HG02981 (cell line): Measurements from ENCODE around the gene PAK5.

Experiments
- ATAC-seq: cut with Tn5 transposase; IDR thresholded peaks from one replicate; pipeline ENCODE4 v1.9.1; 2021; ENCODE audit warnings: mild to moderate bottlenecking, moderate library complexity; ENCODE audit not compliant: unreplicated experiment

PAK5 gene

DNA sequence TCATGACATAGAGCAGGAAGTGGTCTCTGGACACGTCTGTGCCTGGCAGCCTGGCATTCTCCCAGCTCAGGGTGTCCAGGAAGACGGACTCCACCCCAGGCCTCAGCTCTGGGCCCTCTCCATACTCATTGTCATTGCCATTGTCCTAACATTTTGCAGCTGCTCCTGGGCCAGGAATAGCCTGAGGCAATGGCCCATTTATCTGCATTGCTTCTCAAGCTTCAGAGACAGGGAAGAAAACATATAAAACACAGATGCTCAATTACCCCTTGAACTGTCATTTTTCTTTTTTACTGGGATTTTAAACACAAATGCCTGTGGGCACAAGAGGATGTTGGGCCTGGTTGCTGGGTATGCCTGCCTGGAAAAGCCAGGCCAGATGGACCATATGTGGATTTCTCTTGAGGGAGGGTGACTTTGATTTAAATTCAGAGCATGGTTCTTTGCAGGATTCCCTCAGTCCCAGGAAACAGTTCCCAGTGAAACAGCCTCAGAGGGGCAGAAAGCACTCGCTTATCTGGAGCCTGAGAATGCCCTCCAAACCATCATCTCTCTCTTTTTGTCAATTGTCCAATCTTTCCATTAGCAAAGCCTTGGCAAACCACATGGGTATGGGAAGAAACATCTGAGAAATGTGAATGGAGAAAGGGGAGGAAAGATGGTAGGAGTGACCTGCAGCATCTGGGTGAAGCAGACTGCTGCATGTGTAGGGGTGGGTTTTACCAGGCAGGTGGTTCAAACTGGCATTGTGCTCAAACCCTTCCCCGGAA is 306.6 kb downstream of the PAK5 start:
- ATAC-seq: no peak

DNA sequence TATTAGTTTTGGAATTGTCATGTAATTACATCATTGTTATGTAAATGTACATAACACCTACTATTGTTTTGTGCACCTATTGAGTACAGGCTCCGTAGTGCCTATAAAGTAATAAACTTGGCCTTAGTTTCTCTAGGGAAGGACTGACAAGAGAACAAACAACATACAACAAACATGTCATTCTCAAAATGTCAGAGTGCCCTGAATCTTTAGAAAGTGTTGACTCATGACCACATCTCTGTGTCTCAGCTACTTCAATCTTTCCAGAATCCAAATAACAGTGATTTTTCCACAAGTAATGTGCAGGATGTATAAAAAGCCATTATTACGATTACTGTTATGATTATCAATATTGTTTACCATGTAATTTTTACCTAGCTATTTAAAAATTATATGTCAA is 307.3 kb downstream of the PAK5 start:
- no peak for ATAC-seq

DNA sequence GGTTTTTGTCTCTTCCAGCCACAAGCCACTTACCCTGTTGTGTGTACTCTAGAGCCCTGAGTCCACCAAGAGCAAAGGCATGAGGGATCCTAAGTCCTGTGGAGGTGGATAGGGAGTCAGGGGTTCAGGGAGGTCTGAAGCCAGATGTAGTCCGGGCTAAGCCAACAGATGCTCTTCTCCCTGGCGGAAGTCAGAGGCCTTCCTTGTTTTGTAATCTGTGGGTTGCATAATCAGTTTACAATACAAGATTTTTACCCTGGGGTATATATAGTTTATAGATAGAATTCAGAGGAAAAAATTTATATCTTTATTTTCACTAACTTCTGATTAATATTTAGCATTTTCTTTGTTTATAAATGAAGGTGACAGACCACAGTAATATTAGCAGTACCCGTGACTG is 315.2 kb downstream of the PAK5 start:
- no peak for ATAC-seq

DNA sequence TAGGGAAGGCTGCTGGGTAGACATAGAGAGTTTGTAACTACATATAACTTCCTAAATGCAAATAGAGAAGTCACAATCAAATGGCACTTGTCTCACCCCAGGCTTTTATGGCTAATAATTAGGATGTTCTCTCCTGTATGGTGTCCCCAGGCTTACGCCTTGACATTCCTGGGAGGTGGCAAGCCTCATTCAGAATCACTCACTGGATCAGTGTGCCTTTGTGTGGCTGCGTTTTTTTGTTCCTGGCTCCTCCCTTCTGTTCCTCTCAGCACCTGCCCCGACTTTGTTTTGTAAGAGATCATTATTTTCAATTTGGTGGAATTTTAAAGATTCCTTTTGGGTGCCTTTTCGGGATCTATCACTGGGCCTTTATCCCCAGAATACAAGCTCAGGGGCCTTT is 318.8 kb downstream of the PAK5 start:
- ATAC-seq: no peak

DNA sequence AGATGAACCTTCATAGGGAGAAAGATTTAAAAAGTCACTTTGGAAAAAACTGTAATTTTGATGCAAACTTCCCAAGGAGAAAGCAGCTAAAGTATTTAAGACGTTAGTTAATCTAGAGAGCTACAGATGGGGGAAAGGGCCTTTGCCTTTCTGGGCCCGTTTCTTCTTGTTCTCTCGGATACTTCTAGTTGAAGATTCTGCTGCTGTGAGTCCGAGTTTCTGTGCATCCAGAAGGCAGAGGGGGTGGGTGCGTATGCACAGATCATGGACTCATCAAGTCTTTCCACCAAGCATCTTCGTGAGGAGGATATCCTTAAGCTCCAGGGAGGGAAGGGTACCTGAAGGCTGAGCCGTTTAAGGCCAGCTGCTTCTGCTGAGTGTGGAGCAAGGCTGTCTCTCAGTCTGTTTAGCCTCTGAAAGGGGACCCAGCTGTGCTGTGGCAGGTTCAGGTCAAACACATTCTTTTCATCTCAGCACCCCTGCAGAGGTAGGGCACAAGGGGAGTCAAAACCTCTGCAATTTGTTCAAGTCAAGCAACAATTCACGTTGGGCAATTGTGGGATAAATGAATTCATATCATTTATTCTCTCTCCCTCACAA is 320.2 kb downstream of the PAK5 start:
- no peak for ATAC-seq

DNA sequence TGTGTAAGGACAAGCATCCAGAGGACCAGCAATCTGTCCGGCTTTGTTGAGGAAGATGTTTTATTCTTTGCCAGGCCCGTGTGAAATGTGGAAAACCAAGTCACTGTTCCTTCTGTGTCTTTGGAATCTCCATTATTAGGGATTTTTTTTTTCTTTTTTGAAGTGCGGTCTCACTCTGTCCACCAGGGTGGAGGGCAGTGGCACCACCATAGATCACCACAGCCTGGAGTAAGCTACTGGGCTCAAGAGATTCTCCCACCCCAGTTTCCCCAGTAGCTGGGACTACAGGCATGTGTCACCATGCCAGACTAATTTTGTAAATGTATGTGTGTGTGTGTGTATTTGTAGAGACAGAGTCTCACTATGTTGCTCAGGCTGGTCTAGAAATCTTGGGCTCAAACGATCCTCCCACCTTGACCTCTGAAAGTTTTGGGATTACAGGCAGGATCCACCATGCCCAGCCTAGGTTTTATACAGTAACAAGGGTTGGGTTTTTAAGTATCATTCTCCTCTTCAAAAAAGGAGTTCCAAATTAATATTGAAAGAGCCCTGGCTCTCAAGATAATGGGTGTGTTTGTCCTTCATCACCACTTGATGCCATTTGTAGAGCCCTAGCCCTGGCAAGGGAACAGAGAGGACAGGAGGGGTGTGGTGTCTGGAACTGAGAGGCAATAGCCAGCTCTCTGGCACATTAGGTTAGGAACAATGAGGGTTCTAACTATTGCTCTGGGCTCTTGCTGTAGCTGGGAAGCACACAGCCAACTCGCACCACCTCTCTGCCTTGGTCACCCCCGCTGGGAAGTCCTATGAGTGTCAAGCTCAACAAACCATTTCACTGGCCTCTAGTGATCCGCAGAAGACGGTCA is 321.3 kb downstream of the PAK5 start:
- ATAC-seq: no peak

DNA sequence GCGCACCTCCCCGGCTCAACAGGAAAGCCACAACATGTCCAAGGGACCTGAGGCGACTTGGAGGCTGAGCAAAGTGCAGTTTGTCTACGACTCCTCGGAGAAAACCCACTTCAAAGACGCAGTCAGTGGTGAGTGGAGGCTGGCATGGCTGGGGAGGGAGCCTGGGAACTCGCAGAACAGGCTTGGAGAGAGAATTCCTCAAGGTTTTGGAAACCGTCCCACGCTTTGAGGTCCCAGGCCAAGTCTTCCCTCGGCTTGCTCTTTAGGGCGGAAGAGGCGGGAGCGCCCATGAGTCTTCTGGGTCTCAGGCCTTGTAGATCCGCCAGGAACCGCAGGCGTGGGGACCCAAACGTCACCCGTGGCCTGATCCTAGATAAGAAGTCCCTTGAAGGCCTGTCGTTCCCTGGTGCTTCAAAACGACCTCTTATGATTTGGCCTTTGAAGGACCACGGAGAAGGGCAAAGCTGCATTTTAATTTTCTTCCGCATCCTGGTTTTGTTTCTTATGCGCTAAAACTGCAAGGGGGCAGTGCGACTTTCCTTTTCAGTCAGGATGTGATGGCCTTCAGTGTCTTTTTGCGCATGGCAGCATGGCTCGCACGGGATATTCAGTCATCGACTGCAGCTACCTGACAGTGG is 322.5 kb downstream of the PAK5 start:
- ATAC-seq: no peak

DNA sequence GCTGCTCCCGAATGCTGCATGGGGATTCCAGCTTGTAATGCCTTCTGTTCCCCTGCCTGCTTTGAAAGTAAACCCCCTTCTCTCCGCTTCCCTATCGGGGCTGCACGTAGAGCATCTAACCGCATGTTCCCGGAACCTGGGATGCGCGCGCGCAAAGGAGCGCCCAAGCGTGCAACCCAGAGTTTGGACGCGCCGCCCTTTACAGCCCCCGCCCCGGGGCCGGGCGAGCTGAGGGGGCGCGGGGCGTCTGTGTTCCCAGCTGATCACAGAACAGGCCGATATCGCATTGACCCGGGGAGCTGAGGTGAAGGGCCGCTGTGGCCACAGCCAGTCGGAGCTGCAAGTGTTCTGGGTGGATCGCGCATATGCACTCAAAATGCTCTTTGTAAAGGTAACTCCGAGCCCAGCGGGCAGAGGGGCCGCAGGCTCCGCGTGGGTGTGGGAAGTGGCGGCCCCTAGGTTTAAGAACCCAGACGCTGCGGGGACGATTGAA is 323.1 kb downstream of the PAK5 start:
- ATAC-seq: no peak

DNA sequence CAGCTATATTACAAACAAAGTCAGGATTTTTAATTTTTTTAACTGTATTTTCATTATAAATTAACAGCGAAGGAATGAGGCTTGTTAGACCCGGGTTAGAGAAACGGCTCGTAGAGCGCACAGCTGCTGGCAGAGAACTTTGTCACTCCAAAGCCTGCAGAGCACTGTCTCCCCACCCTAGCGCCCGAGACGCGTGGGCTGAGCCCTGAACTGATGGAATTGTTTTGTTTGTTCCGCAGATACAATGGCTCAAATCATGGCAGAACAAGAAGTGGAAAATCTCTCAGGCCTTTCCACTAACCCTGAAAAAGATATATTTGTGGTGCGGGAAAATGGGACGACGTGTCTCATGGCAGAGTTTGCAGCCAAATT is 323.7 kb downstream of the PAK5 start:
- no peak for ATAC-seq

DNA sequence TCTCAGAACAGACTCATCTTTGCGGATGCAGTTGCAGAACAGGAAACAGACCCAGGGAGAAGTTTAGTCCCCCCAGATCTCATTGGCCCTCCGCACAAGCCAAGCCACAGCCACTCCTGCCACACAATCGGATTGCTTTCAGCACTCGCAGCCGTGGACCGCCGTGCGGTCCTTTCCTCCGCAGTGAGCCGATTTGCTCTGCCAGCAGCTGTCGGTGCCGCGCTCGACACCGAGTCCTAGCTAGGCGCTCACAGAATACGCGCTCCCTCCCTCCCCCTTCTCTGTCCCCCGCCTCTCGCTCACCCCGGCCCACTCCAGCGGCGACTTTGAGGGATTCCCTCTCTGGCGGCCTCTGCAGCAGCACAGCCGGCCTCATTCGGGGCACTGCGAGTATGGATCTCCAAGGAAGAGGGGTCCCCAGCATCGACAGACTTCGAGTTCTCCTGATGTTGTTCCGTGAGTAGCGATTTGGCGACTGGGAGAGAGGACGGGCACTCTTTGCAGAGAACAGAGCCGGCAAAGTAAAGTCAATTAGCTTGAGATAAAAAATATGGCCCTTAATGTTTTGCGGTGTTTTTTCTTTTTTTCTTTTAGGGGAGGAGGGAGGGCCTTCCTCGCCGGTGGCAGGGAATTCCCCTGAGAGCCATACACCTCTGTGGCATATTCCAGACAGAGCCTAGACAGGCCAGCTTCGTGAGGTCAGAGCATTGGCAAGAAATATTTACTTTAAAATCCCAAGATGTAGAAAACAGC is 324.2 kb downstream of the PAK5 start, which contains the start of gene LAMP5:
TSS of gene LAMP5 (plus strand) at position 130 of the 753 bp plus-strand sequence. CDS start at position 393, 263 bp downstream.
- ATAC-seq: peak; percentile 40

DNA sequence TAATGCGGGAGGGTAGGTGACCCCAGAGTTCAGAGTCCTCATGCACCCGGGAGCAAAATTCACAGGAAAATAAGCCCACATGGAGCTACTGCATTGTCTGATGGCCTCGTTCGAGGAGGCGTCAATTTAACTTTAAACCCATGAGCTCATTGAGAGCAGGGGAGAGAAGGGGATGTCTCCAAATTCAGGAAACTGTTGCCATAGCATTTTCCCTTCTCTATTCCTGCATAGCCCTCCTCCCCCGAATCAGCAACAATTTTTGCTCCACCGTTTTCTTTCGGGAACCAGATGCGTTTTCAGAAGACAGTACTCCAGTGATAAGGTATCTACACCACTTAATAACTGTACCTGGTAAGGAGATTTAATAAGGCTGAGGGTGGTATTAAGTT is 324.8 kb downstream of the PAK5 start:
- ATAC-seq: no peak

DNA sequence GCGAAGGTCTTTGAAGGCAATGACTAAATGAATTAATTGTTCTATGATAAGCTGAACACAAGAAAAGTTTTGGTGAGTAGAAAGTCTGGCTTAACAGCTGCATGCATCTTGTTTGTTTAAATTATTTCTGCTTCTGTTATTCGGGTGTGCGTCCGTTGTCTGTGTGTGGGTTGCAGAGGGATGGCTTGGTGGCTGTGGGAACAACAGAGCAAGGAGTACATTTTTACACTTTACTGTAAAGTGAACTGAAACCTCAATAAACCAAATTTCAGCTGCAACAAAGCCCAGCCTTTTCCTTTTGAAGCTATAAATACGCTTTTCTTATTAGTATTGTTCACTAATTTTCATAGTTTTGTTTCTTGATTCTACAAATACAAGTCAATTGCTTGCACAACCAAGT is 328.0 kb downstream of the PAK5 start:
- ATAC-seq: no peak

DNA sequence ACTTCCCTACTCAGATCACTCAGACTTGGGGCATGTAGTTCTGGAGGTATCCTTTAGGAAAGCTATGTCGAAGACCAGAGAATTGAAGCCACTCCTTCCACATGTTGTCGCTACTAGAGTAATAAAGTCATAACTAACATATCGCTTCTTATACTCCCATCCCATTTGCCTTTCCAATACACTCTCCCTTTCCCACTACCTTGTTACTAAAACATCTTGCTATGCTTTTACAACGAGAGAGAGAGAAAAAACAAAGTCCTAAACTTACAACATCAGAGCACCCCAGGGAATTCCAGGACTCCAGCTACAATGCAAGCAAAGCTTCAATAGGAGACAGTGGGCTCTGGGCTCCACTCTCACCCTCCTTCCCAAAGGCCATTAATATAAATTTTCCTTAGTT is 329.6 kb downstream of the PAK5 start:
- no peak for ATAC-seq

DNA sequence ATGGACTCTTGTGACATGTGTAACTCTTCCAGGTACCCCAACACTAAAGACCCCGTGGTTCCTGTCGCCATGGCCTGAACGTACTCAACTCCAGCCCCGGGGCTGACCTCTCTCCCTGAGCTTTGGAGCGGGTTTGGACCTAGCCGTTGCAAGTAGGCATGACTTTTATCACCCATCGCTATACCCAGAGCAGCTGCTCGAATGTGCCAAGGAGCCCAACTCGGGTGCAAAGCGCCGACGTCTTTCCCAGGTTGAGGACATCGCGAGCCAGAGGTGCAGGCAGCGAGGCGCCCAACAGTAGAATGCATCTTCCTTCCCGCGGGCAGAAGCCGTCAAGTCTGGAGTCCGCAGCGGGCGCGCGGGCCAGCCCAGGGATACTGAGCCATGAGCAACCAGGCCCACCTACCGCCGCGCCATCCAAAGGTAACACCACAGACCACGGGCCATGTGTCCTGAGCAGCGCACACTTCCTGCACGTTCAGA is 330.1 kb downstream of the PAK5 start:
- no peak for ATAC-seq

DNA sequence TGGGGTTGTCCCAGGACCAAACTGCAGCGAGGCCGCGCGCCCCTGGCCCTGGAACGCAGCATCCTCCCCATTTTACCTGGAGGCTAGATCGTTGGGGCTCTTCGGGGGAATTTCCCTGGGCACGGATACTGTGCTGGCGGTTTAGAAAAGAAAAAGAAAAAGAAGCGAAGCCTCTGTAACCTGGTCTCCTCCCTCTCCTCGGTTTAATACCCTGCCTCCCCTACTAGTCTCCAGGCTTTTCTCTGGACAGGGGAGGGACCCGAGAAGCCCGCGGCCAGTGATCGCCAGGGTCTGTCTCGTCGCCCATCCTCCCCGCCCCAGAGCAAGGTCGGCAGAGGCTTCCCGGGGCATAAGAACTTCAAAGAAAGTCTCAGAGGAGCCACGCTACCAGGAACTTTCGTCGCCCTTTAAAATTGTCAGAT is 330.6 kb downstream of the PAK5 start:
- no peak for ATAC-seq

DNA sequence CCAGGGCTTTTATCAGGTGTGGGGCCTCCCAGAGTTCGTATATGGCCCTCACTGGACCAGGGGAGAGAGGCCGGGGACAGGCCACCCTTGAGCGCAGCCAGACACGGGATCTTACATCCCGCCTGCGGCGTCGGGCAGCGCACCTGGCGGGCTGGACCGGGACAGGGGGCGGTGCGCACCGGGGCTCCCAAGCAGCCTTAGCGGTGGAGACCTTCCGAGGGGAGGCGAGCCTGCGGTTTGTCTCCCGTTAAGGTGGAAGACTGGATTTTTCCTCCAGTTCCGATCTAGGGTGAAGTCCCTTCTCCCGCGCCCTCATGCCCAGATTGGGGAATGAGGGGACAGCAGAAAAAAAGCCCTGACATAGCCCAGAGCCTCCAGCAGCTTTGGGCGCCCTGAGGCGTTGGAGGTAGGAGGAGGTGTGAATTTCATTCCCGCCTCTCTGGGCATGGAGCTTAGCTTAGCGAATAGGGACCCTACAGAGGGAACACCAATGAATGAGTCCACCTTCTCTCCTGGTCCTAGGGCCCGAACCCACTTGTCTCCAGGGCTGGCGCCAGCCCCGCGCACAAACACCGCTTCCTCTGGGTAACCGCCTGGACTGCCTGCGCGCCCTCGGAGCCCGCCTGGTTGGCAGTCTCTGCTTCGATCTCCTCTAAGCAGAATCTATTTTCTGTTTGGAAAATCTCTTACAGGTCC is 331.2 kb downstream of the PAK5 start:
- ATAC-seq: no peak

DNA sequence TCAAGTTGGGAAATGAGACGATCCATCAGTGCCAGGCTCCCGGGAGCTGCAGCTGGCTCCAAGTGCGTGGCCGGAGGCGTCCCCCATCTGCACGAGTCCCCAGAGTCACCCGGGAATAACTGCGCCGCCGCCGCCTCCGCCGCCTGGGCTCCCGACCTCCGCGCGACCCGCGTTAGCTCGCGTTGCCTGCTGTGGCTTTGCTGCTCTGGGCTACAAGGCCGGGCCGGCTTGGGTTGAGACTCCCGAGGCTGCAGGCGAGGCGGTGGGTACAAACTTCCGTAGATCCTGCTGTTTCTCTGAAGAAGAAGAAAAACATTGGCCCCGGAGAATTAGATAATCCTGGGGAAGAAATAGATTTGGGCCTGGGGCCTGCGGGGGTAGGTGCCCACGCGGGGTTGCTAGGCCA is 331.9 kb downstream of the PAK5 start:
- no peak for ATAC-seq

DNA sequence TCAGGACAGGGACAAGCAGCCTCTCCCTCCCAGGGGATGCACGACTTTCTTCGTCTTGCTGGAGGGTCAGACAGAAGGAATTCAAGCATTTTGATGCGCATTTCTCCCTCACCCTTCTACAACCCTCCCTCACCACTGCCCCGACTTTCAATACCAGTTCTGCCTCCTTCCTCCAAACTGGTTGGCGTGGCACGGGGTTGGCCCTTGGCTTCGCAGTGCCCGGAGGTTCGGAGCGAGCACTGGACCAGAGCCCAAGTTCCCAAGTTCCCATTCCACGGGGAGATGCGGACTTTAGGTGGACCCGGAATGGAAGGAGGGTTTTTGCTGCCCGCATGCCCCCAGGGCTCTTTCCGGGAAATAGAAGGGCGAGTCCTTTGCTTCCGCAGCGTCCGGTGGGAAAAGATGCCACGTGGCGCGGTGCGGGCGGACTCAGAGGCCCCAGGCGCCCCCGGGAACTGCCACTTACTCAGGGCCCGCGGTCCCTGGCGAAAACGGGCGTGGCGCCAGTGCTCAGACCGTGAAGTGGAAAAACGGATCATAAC is 332.5 kb downstream of the PAK5 start:
- ATAC-seq: no peak

DNA sequence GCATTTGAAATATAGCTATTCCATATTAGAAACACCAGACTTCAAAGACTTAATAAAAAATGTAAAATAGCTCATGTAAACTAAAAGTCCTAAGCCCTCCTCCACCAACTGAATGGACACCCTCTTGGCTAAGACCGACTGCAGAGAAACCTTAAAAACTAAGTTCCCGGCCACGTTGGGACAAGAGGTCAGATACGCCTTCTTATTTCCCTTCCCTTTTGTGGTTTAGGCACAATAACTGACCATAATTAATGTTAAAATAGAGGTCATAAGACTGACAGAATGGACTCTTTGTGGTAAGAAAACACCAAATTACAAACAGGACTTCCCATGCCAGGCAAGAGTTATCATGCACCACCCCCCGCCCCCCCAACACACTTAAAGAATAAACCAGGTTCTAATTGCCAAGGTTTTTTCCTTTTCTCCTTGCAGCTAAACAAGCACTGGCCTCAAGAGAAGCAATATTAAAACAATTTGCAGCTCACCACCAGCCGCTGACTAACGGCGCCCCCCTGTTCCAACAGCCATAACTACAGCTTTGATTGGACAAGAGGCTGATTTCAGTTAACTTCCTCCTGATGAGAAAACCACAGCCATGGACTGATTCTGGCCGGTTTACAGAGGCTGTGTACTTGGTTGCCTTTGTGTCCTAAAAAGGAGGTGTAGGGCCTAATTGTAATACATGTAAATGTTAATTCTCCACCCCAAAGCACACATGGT is 335.2 kb downstream of the PAK5 start:
- no peak for ATAC-seq
